Mesendoderm (in vitro differentiated cells): Measurements from ENCODE around the gene COLEC12.
A peak's percentile ranks its signal among the peaks of the same experiment; 100 is the strongest.

Experiments used
- DNase-seq: peaks from one replicate; pipeline ENCODE4 v3.0.0; 2013
- H2AK5ac ChIP-seq: 2 replicates; pipeline ENCODE4 v1.6.1; 2013; ENCODE audit warnings: low read length, inconsistent platforms
- H2BK120ac ChIP-seq: 2 replicates; pipeline ENCODE4 v1.6.1; 2013; ENCODE audit warnings: low read depth, mild to moderate bottlenecking, low read length, moderate library complexity, mixed read lengths
- H2BK15ac ChIP-seq: replicated peaks from 2 replicates; pipeline ENCODE4 v1.6.1; 2013; ENCODE audit warnings: low read depth, mild to moderate bottlenecking, moderate library complexity
- H2BK5ac ChIP-seq: 2 replicates; pipeline ENCODE4 v1.6.1; 2013; ENCODE audit warnings: low read length, inconsistent platforms
- H3K18ac ChIP-seq: 2 replicates; pipeline ENCODE4 v1.6.1; 2013; ENCODE audit warnings: mild to moderate bottlenecking, low read length, mixed read lengths
- H3K23ac ChIP-seq: one replicate; pipeline ENCODE4 v1.6.1; 2013; ENCODE audit warnings: low read length
- H3K27ac ChIP-seq: 2 replicates; pipeline ENCODE4 v1.5.1; 2013; ENCODE audit warnings: low read depth, mild to moderate bottlenecking, inconsistent platforms, low read length, moderate library complexity
- H3K27me3 ChIP-seq: 2 replicates; pipeline ENCODE4 v1.6.1; 2013; ENCODE audit warnings: low read length, control low read depth, mild to moderate bottlenecking, inconsistent platforms; ENCODE audit not compliant: insufficient read depth, poor library complexity
- H3K36me3 ChIP-seq: 2 replicates; pipeline ENCODE4 v1.6.1; 2013; ENCODE audit warnings: low read length, inconsistent platforms; ENCODE audit not compliant: control insufficient read depth, insufficient read depth
- H3K4ac ChIP-seq: one replicate; pipeline ENCODE4 v1.6.1; 2013; ENCODE audit warnings: low read depth, mild to moderate bottlenecking, low read length, moderate library complexity
- H3K4me1 ChIP-seq: 2 replicates; pipeline ENCODE4 v1.6.1; 2013; ENCODE audit warnings: low read depth, low read length, inconsistent platforms; ENCODE audit not compliant: control insufficient read depth
- H3K4me2 ChIP-seq: 2 replicates; pipeline ENCODE4 v1.6.1; 2013; ENCODE audit warnings: low read length
- H3K4me3 ChIP-seq: 2 replicates; pipeline ENCODE4 v1.5.1; 2013; ENCODE audit warnings: mild to moderate bottlenecking, low read length
- H3K56ac ChIP-seq: one replicate; pipeline ENCODE4 v1.6.1; 2013; ENCODE audit warnings: low read length
- H3K79me1 ChIP-seq: 2 replicates; pipeline ENCODE4 v1.6.1; 2013; ENCODE audit warnings: low read length, inconsistent platforms
- H3K79me2 ChIP-seq: 2 replicates; pipeline ENCODE4 v1.6.1; 2013; ENCODE audit warnings: mild to moderate bottlenecking, low read length; ENCODE audit not compliant: control insufficient read depth, insufficient read depth
- H3K9ac ChIP-seq: 2 replicates; pipeline ENCODE4 v1.6.1; 2013; ENCODE audit warnings: low read length, inconsistent platforms
- H4K5ac ChIP-seq: one replicate; pipeline ENCODE4 v1.6.1; 2013; ENCODE audit warnings: low read length
- H4K8ac ChIP-seq: one replicate; pipeline ENCODE4 v1.6.1; 2013; ENCODE audit warnings: low read depth, mild to moderate bottlenecking, control low read depth, low read length, moderate library complexity
- WGBS: extraction: QIAGEN DNeasy Blood & Tissue Kit; methylation state at CpG from one replicate; pipeline ENCODE4 v1.1.7; 2013; ENCODE audit warnings: low lambda C conversion rate, missing lambda C conversion rate; ENCODE audit not compliant: insufficient coverage; ENCODE audit errors: extremely low coverage; 5-methylcytosine and 5-hydroxymethylcytosine counted together

Gene COLEC12

GRCh38 chr18:470661-471501 lies 29.6 kb downstream of the COLEC12 start:
- H3K9ac ChIP-seq = no peak overlapping the region
- no peak overlapping the region for H4K8ac ChIP-seq
- no peaks in the 10 kb centered on the region for H3K79me1 ChIP-seq
- H3K79me2 ChIP-seq = no peaks in the 10 kb centered on the region
- WGBS = no CpG with 5 or more reads among the region's 5 CpGs
- no peak overlapping the region for H3K23ac ChIP-seq
- H2BK15ac ChIP-seq = no peak overlapping the region
- H3K27ac ChIP-seq = no peak overlapping the region
- H3K18ac ChIP-seq = no peak overlapping the region
- no peaks in the 10 kb centered on the region for H3K36me3 ChIP-seq
- no peak overlapping the region for H4K5ac ChIP-seq
- H2AK5ac ChIP-seq = no peak overlapping the region
- no peak overlapping the region for H2BK120ac ChIP-seq
- no peak overlapping the region for H3K56ac ChIP-seq
- no peak overlapping the region for H3K4ac ChIP-seq
- peaks cover 3% of the 10 kb centered on the region for H3K4me1 ChIP-seq
- no peak overlapping the region for H2BK5ac ChIP-seq
- no peaks in the 10 kb centered on the region for H3K27me3 ChIP-seq
- no peak for DNase-seq
- no peak overlapping the region for H3K4me2 ChIP-seq
- no peak overlapping the region for H3K4me3 ChIP-seq

DNA sequence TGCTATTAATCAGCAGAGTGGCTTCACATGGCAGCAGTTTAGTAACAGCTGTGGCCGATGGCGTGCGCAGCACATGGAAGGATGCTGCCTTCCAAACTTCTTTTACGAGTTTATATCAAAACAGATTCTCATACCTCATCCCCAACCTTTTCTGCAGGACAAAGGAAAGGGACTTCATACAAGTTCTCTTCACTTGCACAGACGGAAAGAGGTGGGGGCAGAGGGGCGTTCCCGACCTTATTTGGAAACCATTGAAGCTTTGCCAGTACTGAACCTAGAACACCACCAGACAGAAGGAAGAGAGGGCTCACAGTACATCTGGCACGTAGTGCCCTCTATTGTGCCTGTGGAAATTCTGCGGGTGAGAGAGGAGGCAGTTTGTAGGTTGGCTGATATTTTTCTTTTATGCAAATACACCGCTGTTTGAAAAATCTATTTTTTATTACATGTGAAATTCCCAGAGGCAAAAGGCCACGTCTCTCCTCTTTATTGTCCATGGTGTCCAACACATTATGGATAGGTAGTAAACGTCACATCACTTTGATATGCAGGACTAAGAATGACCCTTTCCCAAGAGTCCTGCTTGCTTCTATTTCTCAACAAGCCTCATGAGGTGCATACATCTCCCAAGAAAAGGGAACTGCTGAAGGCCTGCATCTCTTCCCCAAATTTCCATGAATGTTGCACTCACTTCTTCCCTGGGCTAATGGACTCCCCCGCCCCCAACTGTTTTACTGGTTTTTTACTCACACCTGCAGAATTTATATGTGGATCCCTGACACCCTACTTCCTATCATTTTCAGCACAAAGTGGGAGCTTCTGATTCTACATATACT lies 31.3 kb downstream of the COLEC12 start:
- WGBS = no CpG with 5 or more reads among the region's 13 CpGs
- no peak overlapping the region for H3K4me2 ChIP-seq
- no peaks in the 10 kb centered on the region for H3K79me2 ChIP-seq
- H3K79me1 ChIP-seq = no peaks in the 10 kb centered on the region
- no peak overlapping the region for H3K56ac ChIP-seq
- H3K23ac ChIP-seq = no peak overlapping the region
- H2AK5ac ChIP-seq = no peak overlapping the region
- H3K4me3 ChIP-seq = no peak overlapping the region
- H3K18ac ChIP-seq = no peak overlapping the region
- H3K4me1 ChIP-seq = peaks cover 4% of the 10 kb centered on the region
- H4K8ac ChIP-seq = no peak overlapping the region
- no peaks in the 10 kb centered on the region for H3K36me3 ChIP-seq
- H2BK120ac ChIP-seq = no peak overlapping the region
- DNase-seq = no peak
- H4K5ac ChIP-seq = no peak overlapping the region
- no peaks in the 10 kb centered on the region for H3K27me3 ChIP-seq
- H2BK5ac ChIP-seq = no peak overlapping the region
- no peak overlapping the region for H3K9ac ChIP-seq
- no peak overlapping the region for H3K27ac ChIP-seq
- H3K4ac ChIP-seq = no peak overlapping the region
- no peak overlapping the region for H2BK15ac ChIP-seq

- Histone ChIP-seq H3K4me1 (peaks cover 4% of the 10 kb centered on the region), H3K23ac (no peak overlapping the region), H3K4ac (no peak overlapping the region), H3K9ac (no peak overlapping the region), H3K56ac (no peak overlapping the region), H2BK120ac (no peak overlapping the region), H2BK5ac (no peak overlapping the region), H3K4me3 (no peak overlapping the region), H2BK15ac (no peak overlapping the region), H3K36me3 (no peaks in the 10 kb centered on the region), H3K4me2 (no peak overlapping the region), H3K79me1 (peaks cover 3% of the 10 kb centered on the region), H3K27me3 (no peaks in the 10 kb centered on the region), H3K27ac (no peak overlapping the region), H4K5ac (no peak overlapping the region), H2AK5ac (no peak overlapping the region), H4K8ac (no peak overlapping the region), H3K79me2 (no peaks in the 10 kb centered on the region), H3K18ac (no peak overlapping the region)
- DNase-seq = peak; percentile 60
- no CpG with 5 or more reads among the region's 12 CpGs for WGBS
Measured at GRCh38 chr18:463827-464541, 36.5 kb downstream of the COLEC12 start.

- H3K27me3 ChIP-seq = no peaks in the 10 kb centered on the region
- no peak overlapping the region for H3K4ac ChIP-seq
- no peak overlapping the region for H2AK5ac ChIP-seq
- no peak overlapping the region for H3K4me2 ChIP-seq
- peaks cover 3% of the 10 kb centered on the region for H3K79me1 ChIP-seq
- DNase-seq = peak; percentile 32
- no peak overlapping the region for H3K9ac ChIP-seq
- no peak overlapping the region for H3K23ac ChIP-seq
- no peaks in the 10 kb centered on the region for H3K36me3 ChIP-seq
- no peaks in the 10 kb centered on the region for H3K79me2 ChIP-seq
- no peak overlapping the region for H3K27ac ChIP-seq
- H3K18ac ChIP-seq = no peak overlapping the region
- no peak overlapping the region for H4K5ac ChIP-seq
- no peak overlapping the region for H3K56ac ChIP-seq
- peaks cover 4% of the 10 kb centered on the region for H3K4me1 ChIP-seq
- no peak overlapping the region for H2BK15ac ChIP-seq
- WGBS = no CpG with 5 or more reads among the region's 11 CpGs
- H3K4me3 ChIP-seq = no peak overlapping the region
- no peak overlapping the region for H4K8ac ChIP-seq
- H2BK120ac ChIP-seq = no peak overlapping the region
- no peak overlapping the region for H2BK5ac ChIP-seq
Measured at GRCh38 chr18:463403-463802, 37.1 kb downstream of the COLEC12 start.

GRCh38 chr18:461762-462161 lies 38.7 kb downstream of the COLEC12 start:
- H3K79me1 ChIP-seq = peaks cover 3% of the 10 kb centered on the region
- H3K4ac ChIP-seq = no peak overlapping the region
- DNase-seq = no peak
- H3K4me2 ChIP-seq = no peak overlapping the region
- no peak overlapping the region for H2BK120ac ChIP-seq
- H2BK15ac ChIP-seq = no peak overlapping the region
- H3K9ac ChIP-seq = no peak overlapping the region
- H3K56ac ChIP-seq = no peak overlapping the region
- H2AK5ac ChIP-seq = no peak overlapping the region
- no peak overlapping the region for H4K8ac ChIP-seq
- no peak overlapping the region for H2BK5ac ChIP-seq
- no peaks in the 10 kb centered on the region for H3K36me3 ChIP-seq
- WGBS = no CpG with 5 or more reads among the region's 2 CpGs
- H4K5ac ChIP-seq = no peak overlapping the region
- H3K27ac ChIP-seq = no peak overlapping the region
- no peaks in the 10 kb centered on the region for H3K79me2 ChIP-seq
- H3K4me3 ChIP-seq = no peak overlapping the region
- no peaks in the 10 kb centered on the region for H3K27me3 ChIP-seq
- peaks cover 12% of the 10 kb centered on the region for H3K4me1 ChIP-seq
- no peak overlapping the region for H3K18ac ChIP-seq
- no peak overlapping the region for H3K23ac ChIP-seq
